ENCODE results near the gene GASK1A.

GASK1A gene

DNA sequence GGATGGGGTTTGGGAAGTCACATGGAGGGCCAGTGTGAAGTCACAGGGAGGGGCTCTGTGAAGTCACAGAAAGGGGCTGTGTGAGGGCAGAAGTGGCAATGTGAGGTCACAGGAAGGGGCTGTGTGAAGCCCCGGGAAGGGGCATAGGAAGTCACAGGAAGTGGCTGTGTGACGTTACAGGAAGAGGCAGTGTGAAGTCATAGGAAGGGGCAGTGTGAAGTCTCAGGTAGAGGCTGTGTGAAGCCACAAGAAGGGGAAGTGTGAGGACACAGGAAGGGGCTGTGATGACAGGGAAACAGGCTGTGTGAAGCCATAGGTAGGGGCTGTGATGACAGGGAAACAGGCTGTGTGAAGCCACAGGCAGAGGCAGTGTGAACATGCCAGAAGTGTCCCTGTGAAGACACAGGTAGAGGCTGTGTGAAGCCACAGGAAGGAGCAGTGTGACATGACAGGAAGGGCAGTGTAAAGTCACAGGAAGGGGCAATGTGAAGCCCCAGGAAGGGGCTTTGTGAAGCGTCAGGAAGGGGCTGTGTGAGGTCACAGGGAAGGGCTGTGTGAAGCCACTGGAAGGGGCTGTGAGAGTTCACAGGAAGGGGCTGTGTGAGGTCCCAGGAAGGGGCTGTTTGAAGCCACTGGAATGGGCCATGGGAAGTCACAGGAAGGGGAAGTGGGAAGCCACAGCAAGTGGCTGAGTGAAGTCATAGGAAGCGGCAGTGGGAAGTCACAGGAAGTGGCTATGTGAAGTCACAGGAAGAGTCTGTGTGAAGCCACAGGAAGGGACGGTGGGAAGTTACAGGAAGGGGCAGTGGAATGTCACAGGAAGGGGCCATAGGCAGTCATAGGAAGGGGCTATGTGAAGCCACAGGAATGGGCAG lies 37.1 kb downstream of the GASK1A start:
- H3K36me3 ChIP-seq (ENCODE audit: control insufficient read depth in 5 of 5, insufficient read depth in 5 of 5, low read length in 5 of 5), result no peaks in the 10 kb centered on the region
- peaks cover 0 to 47% (median 9%) of the 10 kb centered on the region in 5 donors for H3K9me3 ChIP-seq (ENCODE audit: control insufficient read depth in 5 of 5, low read length in 5 of 5)
- no peaks in the 10 kb centered on the region for H3K27me3 ChIP-seq (ENCODE audit: control insufficient read depth in 5 of 5, insufficient read depth in 4 of 5, low read length in 5 of 5)
- no peak overlapping the region for H3K4me3 ChIP-seq (ENCODE audit: low read depth in 1 of 5, low read length in 5 of 5)
- peaks cover 0 to 21% (median 12%) of the 10 kb centered on the region in 5 donors for H3K4me1 ChIP-seq (ENCODE audit: control insufficient read depth in 5 of 5, insufficient read depth in 5 of 5, low read length in 5 of 5)
- H3K27ac ChIP-seq (ENCODE audit: low read depth, low read length), result no peak overlapping the region
- no peak overlapping the region for H3K9ac ChIP-seq (ENCODE audit: low read length in 5 of 5)

DNA sequence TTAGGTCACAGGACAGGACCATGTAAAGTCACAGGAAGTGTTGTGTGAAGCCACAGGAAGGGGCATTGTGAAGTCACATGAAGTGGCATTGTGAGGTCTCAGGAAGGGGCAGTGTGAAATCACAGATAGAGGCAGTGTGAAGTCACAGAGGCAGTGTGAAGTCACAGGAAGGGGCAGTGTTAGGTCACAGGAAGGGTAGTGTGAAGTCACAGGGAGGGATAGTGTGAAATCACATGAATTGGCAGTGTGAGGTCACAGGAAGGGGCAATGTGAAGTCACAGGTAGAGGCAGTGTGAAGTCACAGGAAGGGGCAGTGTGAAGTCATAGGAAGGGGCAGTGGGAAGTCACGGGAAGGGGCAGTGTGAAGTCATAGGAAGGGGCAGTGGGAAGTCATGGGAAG lies 37.9 kb downstream of the GASK1A start:
- Histone ChIP-seq H3K9me3 (ENCODE audit: control insufficient read depth in 5 of 5, low read length in 5 of 5) (peaks cover 0 to 46% (median 7%) of the 10 kb centered on the region in 5 donors), H3K9ac (ENCODE audit: low read length in 5 of 5) (no peak overlapping the region), H3K4me1 (ENCODE audit: control insufficient read depth in 5 of 5, insufficient read depth in 5 of 5, low read length in 5 of 5) (peaks cover 0 to 21% (median 18%) of the 10 kb centered on the region in 5 donors)

DNA sequence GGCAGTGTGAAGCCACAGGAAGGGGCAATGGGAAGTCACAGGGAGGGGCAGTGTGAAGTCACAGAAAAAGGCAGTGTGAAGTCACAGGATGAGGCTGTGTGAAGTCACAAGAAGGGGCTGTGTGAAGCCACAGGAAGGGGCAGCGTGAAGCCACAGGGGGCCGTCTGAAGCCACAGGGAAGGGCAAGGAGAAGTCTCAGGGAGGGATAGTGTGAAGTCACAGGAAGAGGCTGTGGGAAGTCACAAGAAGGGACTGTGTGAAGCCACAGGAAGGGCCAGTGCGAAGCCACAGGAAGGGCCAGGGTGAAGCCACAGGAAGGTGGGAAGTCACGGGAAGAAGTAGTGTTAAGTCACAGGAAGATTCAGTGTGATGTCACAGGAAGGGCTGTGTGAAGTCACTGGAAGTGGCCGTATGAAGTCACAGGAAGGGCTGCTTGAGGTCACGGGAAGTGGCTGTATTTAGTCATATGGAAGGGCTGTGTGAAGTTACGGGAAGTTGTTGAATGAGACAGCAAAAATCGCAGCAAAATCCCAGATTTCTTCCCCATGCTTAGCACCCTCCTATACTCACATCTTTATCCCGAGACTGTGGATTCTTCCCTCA lies 38.6 kb downstream of the GASK1A start:
- Histone ChIP-seq H3K27me3 (ENCODE audit: control insufficient read depth in 5 of 5, insufficient read depth in 4 of 5, low read length in 5 of 5) (no peaks in the 10 kb centered on the region), H3K9ac (ENCODE audit: low read length in 5 of 5) (peak overlapping the region in 1 of 5 donors; percentile 21), H3K36me3 (ENCODE audit: control insufficient read depth in 5 of 5, insufficient read depth in 5 of 5, low read length in 5 of 5) (no peaks in the 10 kb centered on the region), H3K27ac (ENCODE audit: low read depth, low read length) (no peak overlapping the region), H3K4me1 (ENCODE audit: control insufficient read depth in 5 of 5, insufficient read depth in 5 of 5, low read length in 5 of 5) (peaks cover 0 to 28% (median 20%) of the 10 kb centered on the region in 5 donors), H3K9me3 (ENCODE audit: control insufficient read depth in 5 of 5, low read length in 5 of 5) (peaks cover 0 to 39% (median 4%) of the 10 kb centered on the region in 5 donors), H3K4me3 (ENCODE audit: low read depth in 1 of 5, low read length in 5 of 5) (no peak overlapping the region)

More for the DNA sequence above, 37.9 kb downstream of the GASK1A start:
- H3K27me3 ChIP-seq (ENCODE audit: control insufficient read depth in 5 of 5, insufficient read depth in 4 of 5, low read length in 5 of 5), result no peaks in the 10 kb centered on the region
- H3K27ac ChIP-seq (ENCODE audit: low read depth, low read length), result no peak overlapping the region
- no peak overlapping the region for H3K4me3 ChIP-seq (ENCODE audit: low read depth in 1 of 5, low read length in 5 of 5)
- no peaks in the 10 kb centered on the region for H3K36me3 ChIP-seq (ENCODE audit: control insufficient read depth in 5 of 5, insufficient read depth in 5 of 5, low read length in 5 of 5)

DNA sequence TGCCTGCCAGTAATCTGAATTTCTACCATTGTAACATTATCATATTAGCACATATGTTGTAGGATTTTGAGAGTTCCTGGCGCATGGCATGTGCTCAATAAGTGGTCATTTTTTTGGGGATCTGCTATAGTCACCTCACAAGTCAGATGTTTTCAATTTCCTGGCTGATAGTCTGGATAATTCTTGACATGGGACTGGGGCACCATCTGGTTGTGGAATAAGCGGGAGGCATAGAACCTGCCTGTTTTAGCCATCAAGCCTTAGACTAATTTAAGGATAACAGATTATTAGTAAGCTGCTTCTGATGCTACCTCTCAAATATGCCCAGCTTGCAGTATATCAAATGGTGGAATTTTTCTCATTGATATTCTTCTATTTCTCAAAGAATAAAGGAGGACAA lies 39.1 kb downstream of the GASK1A start:
- Histone ChIP-seq H3K27ac (ENCODE audit: low read depth, low read length) (peak overlapping the region; percentile 75), H3K4me3 (ENCODE audit: low read depth in 1 of 5, low read length in 5 of 5) (no peak overlapping the region), H3K4me1 (ENCODE audit: control insufficient read depth in 5 of 5, insufficient read depth in 5 of 5, low read length in 5 of 5) (peaks cover 0 to 32% (median 17%) of the 10 kb centered on the region in 5 donors), H3K36me3 (ENCODE audit: control insufficient read depth in 5 of 5, insufficient read depth in 5 of 5, low read length in 5 of 5) (no peaks in the 10 kb centered on the region), H3K9me3 (ENCODE audit: control insufficient read depth in 5 of 5, low read length in 5 of 5) (peaks cover 0 to 35% (median 4%) of the 10 kb centered on the region in 5 donors), H3K9ac (ENCODE audit: low read length in 5 of 5) (no peak overlapping the region), H3K27me3 (ENCODE audit: control insufficient read depth in 5 of 5, insufficient read depth in 4 of 5, low read length in 5 of 5) (no peaks in the 10 kb centered on the region)

DNA sequence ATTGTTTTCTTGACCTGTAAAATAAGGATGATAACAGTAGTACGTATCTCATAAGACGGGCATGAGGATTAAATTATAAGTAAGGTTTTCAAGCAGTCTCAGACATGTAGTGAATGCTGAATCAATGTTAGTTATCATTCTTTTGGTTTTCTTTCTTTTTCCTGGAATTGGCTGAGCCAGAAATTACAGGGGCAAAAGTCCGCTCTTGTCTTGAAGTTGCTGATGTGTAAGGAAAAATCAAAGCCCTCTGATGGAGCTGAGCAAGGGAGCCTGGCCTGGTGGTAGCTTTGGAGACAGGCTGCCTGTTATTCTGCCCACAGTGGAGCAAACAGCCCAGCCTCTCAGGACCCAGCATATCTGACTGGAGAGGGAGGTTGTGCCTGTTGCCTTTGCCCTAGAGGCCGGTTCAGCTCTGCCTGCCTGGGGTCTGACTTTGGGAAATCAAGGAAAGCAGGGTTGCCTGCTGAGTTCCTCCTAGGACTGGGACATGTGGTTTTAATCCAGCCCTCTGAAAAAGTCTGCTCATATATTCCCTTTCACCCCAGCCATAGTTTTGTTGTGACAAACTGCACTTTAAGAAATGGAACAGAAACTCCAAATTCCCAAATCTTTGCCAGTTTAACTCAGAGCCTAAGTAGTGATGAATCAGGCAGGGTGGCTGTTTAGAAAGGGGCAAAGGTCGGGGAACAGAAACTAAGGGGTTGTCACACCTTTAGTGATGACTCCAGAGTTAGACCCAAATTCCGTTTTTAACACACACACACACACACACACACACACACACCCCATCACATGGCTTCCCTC lies 40.1 kb downstream of the GASK1A start:
- peaks cover 0 to 27% (median 0%) of the 10 kb centered on the region in 5 donors for H3K9me3 ChIP-seq (ENCODE audit: control insufficient read depth in 5 of 5, low read length in 5 of 5)
- no peaks in the 10 kb centered on the region for H3K27me3 ChIP-seq (ENCODE audit: control insufficient read depth in 5 of 5, insufficient read depth in 4 of 5, low read length in 5 of 5)
- peaks cover 8 to 42% (median 27%) of the 10 kb centered on the region in 5 donors for H3K4me1 ChIP-seq (ENCODE audit: control insufficient read depth in 5 of 5, insufficient read depth in 5 of 5, low read length in 5 of 5)
- H3K36me3 ChIP-seq (ENCODE audit: control insufficient read depth in 5 of 5, insufficient read depth in 5 of 5, low read length in 5 of 5), result no peaks in the 10 kb centered on the region
- H3K9ac ChIP-seq (ENCODE audit: low read length in 5 of 5), result peak overlapping the region in 1 of 5 donors; percentile 23
- H3K4me3 ChIP-seq (ENCODE audit: low read depth in 1 of 5, low read length in 5 of 5), result no peak overlapping the region
- peak overlapping the region; percentile 75 for H3K27ac ChIP-seq (ENCODE audit: low read depth, low read length)

DNA sequence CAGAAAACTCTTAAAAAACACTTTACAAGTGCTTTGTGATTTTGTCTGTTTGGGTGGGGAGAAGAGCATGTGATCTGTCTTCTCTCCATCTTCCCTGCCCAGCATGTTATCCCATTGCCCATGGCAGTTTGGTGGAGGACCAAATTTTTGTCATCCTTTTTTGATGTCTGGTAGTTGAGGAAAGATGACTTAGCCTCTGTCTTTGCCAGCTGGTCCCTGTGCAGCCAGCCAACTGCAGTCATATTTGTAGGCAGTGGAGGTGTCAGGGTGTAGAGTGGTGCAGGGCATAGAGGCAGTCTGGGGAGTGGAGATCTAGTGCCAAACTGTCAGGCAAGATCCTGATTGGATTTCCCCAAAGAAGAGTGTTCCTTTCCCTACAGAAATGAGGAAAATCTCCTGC lies 40.7 kb downstream of the GASK1A start:
- no peak overlapping the region for H3K4me3 ChIP-seq (ENCODE audit: low read depth in 1 of 5, low read length in 5 of 5)
- H3K27ac ChIP-seq (ENCODE audit: low read depth, low read length), result no peak overlapping the region
- H3K4me1 ChIP-seq (ENCODE audit: control insufficient read depth in 5 of 5, insufficient read depth in 5 of 5, low read length in 5 of 5), result peaks cover 7 to 43% (median 28%) of the 10 kb centered on the region in 5 donors

DNA sequence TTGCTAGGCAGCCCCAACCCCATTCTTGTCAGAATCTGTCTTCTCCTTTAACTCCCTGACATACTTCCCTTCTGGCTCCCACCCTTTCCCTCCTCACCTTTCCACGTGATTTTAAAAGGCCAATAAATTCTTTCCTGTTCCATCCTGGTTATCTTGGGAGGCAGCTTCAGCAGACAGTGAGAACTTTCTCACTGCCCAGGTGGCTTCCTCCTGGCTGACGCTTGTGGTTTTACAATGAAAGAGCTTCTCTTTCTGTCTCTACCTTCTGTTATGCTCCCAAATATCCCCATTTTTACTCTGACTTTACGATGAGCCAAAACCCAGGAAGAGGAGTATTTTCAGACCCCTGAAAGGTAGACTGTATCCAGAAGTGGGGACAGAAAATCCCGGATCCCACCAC lies 42.1 kb downstream of the GASK1A start:
- H3K4me1 ChIP-seq (ENCODE audit: control insufficient read depth in 5 of 5, insufficient read depth in 5 of 5, low read length in 5 of 5), result peaks cover 7 to 43% (median 28%) of the 10 kb centered on the region in 5 donors
- peaks cover 0 to 13% (median 0%) of the 10 kb centered on the region in 5 donors for H3K9me3 ChIP-seq (ENCODE audit: control insufficient read depth in 5 of 5, low read length in 5 of 5)
- no peaks in the 10 kb centered on the region for H3K27me3 ChIP-seq (ENCODE audit: control insufficient read depth in 5 of 5, insufficient read depth in 4 of 5, low read length in 5 of 5)
- H3K36me3 ChIP-seq (ENCODE audit: control insufficient read depth in 5 of 5, insufficient read depth in 5 of 5, low read length in 5 of 5), result no peaks in the 10 kb centered on the region
- H3K9ac ChIP-seq (ENCODE audit: low read length in 5 of 5), result no peak overlapping the region
- H3K27ac ChIP-seq (ENCODE audit: low read depth, low read length), result no peak overlapping the region
- H3K4me3 ChIP-seq (ENCODE audit: low read depth in 1 of 5, low read length in 5 of 5), result no peak overlapping the region

More for the DNA sequence above, 40.7 kb downstream of the GASK1A start:
- H3K36me3 ChIP-seq (ENCODE audit: control insufficient read depth in 5 of 5, insufficient read depth in 5 of 5, low read length in 5 of 5), result no peaks in the 10 kb centered on the region
- no peaks in the 10 kb centered on the region for H3K27me3 ChIP-seq (ENCODE audit: control insufficient read depth in 5 of 5, insufficient read depth in 4 of 5, low read length in 5 of 5)
- H3K9me3 ChIP-seq (ENCODE audit: control insufficient read depth in 5 of 5, low read length in 5 of 5), result peaks cover 0 to 23% (median 0%) of the 10 kb centered on the region in 5 donors
- H3K9ac ChIP-seq (ENCODE audit: low read length in 5 of 5), result no peak overlapping the region

DNA sequence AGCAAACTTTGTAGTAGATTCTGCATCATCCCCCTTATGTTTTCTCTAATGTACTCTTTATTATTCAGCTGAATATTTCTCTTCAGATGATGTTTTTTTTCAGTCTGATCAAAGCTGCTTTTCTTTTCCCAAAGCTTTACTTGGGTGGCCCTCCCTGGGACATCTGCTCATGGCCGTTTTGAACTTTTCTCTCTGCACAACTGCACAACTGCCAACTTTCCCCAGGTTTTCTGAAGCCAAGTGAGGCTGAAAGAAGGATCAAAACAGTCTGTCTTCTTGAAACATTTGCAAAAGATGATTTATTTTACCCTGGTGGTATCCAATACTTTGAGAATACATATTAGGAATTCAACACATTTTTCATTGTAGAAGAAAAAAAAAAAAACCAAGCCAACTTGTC lies 43.0 kb downstream of the GASK1A start:
- Histone ChIP-seq H3K36me3 (ENCODE audit: control insufficient read depth in 5 of 5, insufficient read depth in 5 of 5, low read length in 5 of 5) (no peaks in the 10 kb centered on the region), H3K27ac (ENCODE audit: low read depth, low read length) (no peak overlapping the region), H3K9ac (ENCODE audit: low read length in 5 of 5) (no peak overlapping the region), H3K9me3 (ENCODE audit: control insufficient read depth in 5 of 5, low read length in 5 of 5) (peaks cover 0 to 4% (median 0%) of the 10 kb centered on the region in 5 donors), H3K4me1 (ENCODE audit: control insufficient read depth in 5 of 5, insufficient read depth in 5 of 5, low read length in 5 of 5) (peaks cover 2 to 43% (median 28%) of the 10 kb centered on the region in 5 donors), H3K27me3 (ENCODE audit: control insufficient read depth in 5 of 5, insufficient read depth in 4 of 5, low read length in 5 of 5) (no peaks in the 10 kb centered on the region), H3K4me3 (ENCODE audit: low read depth in 1 of 5, low read length in 5 of 5) (no peak overlapping the region)

DNA sequence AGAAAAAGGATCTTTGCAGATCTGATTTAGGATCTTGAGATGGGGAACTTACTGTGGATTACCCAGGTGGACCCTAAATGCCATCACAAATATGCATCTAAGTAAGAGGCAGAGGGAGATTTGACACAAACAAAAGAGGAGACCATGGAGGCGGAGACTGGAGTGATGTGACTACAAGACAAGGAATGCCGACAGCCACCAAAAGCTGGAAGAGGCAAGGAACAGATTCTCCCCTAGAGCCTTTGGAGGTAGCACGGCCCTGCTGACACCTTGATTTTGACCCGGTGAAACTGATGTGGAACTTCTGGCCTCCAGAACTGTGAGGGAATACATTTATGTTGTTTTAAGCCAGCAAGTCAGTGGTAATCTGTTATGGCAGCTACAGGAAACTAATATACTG lies 44.0 kb downstream of the GASK1A start:
- Histone ChIP-seq H3K4me3 (ENCODE audit: low read depth in 1 of 5, low read length in 5 of 5) (no peak overlapping the region), H3K9ac (ENCODE audit: low read length in 5 of 5) (no peak overlapping the region), H3K27me3 (ENCODE audit: control insufficient read depth in 5 of 5, insufficient read depth in 4 of 5, low read length in 5 of 5) (no peaks in the 10 kb centered on the region), H3K27ac (ENCODE audit: low read depth, low read length) (no peak overlapping the region), H3K4me1 (ENCODE audit: control insufficient read depth in 5 of 5, insufficient read depth in 5 of 5, low read length in 5 of 5) (peaks cover 0 to 43% (median 28%) of the 10 kb centered on the region in 5 donors), H3K9me3 (ENCODE audit: control insufficient read depth in 5 of 5, low read length in 5 of 5) (no peaks in the 10 kb centered on the region), H3K36me3 (ENCODE audit: control insufficient read depth in 5 of 5, insufficient read depth in 5 of 5, low read length in 5 of 5) (no peaks in the 10 kb centered on the region)

All from subcutaneous abdominal adipose tissue (tissue), 5 donors.